Measurements from ENCODE around the gene ANAPC4.
A peak's percentile ranks its signal among the peaks of the same experiment; 100 is the strongest.

The ANAPC4 gene

DNA sequence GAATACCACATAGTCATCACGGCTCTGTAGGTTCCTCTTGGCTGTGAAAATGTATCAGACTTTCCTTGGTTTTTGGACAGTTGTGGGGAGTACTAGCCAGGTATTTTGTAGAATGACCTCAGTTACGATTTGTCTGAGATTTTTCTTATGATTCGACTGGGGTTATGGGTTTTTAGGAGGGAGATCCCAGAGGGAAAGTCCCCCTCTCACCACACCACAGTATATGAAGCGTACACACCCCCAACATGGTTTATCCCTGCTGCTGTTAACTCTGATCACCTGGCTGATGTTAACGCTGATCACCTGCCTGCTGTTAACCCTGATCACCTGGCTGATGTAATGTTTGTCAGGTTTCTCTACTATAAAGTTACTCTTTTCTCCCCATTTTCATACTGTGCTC, 72.6 kb downstream of the ANAPC4 start:
- H3K27ac ChIP-seq (ENCODE audit: low read depth, low read length), result peak overlapping the region; percentile 18
- no peak overlapping the region for H3K4me3 ChIP-seq (ENCODE audit: low read depth, low read length)
- no peak overlapping the region for H3K14ac ChIP-seq (ENCODE audit: low read length)
- peaks cover 14 to 16% of the 10 kb centered on the region in 2 experiments for H3K4me1 ChIP-seq (ENCODE audit: control insufficient read depth in 1 of 2, insufficient read depth in 2 of 2, low read length in 2 of 2)
- H2AK5ac ChIP-seq (ENCODE audit: low read length), result no peak overlapping the region
- no peaks in the 10 kb centered on the region for H3K36me3 ChIP-seq (ENCODE audit: control insufficient read depth in 1 of 2, insufficient read depth in 2 of 2, low read length in 2 of 2)
- H3K4ac ChIP-seq (ENCODE audit: low read depth, low read length), result no peak overlapping the region
- H4K8ac ChIP-seq (ENCODE audit: low read depth, low read length), result no peak overlapping the region
- no peak overlapping the region for H4K12ac ChIP-seq (ENCODE audit: low read depth, low read length)
- no CpG with 5 or more reads among the region's 5 CpGs for WGBS (ENCODE audit: extremely low coverage, insufficient coverage, insufficient read length)
- H2BK12ac ChIP-seq (ENCODE audit: low read length), result no peak overlapping the region
- DNase-seq, result peak in 1 of 2 donors; percentile 8
- H3K27me3 ChIP-seq (ENCODE audit: insufficient read depth, low read length), result no peaks in the 10 kb centered on the region
- H3K9ac ChIP-seq (ENCODE audit: low read length), result no peak overlapping the region
- no peak overlapping the region for H3K4me2 ChIP-seq (ENCODE audit: low read length)
- no peaks in the 10 kb centered on the region for H3K79me2 ChIP-seq (ENCODE audit: control insufficient read depth, insufficient read depth, low read length, poor library complexity)
- no peaks in the 10 kb centered on the region for H3K79me1 ChIP-seq (ENCODE audit: low read length)
- H2BK5ac ChIP-seq (ENCODE audit: low read depth, low read length, poor library complexity), result no peak overlapping the region
- H3K9me3 ChIP-seq (ENCODE audit: insufficient read depth, low read depth, low read length), result no peaks in the 10 kb centered on the region
- no peak overlapping the region for H2BK120ac ChIP-seq (ENCODE audit: insufficient read depth, low read length, poor library complexity)
- no peak overlapping the region for H2AFZ ChIP-seq (ENCODE audit: insufficient read depth, low read length, poor library complexity)
- no peak overlapping the region for H3K23ac ChIP-seq (ENCODE audit: low read length)
- H4K91ac ChIP-seq (ENCODE audit: low read depth, low read length), result peak overlapping the region; percentile 8
- no peak overlapping the region for H3K18ac ChIP-seq (ENCODE audit: low read length)

DNA sequence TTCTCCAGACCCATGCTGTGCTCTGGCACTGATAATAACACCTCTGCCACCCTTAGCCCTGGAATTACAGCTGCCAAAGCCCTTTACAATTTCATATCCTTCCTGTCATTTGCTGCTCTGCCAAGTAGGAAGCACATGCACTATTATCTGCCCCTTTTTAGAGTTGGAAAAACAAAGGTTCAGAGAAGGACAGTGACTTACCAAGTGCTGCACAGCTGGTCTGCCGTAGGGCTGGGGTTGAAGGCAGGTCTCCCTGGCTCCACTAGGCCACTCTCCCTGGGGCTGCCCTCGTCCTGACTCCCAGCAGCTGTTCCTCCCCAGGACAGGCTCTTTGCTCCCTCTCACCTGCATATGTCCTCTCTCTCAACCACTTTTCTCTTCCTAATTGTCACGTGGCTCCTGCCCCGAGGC, 73.4 kb downstream of the ANAPC4 start:
- H3K27me3 ChIP-seq (ENCODE audit: insufficient read depth, low read length), result no peaks in the 10 kb centered on the region

DNA sequence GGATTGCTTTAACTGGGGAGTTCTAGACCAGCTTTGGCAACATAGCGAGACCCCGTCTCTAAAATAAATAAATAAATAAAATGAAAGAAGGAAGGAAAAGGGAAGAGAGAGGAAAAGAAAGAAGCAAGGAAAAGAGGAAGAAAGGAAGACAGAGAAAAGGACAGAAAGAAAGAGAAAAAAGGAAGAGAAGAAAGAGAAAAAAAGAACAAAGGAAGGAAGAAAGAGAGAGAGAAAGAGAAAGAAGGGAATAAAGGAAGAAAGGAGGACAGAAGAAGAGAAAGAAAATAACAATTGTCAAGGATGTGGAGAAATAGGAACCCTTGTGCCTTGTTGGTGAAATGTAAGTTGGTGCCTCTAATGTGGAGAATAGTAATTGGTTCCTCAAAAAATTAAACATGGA, 74.6 kb downstream of the ANAPC4 start:
- H3K4me2 ChIP-seq (ENCODE audit: low read length), result no peak overlapping the region
- H3K4ac ChIP-seq (ENCODE audit: low read depth, low read length), result no peak overlapping the region
- no peak overlapping the region for H3K23ac ChIP-seq (ENCODE audit: low read length)
- no peak overlapping the region for H2BK5ac ChIP-seq (ENCODE audit: low read depth, low read length, poor library complexity)
- no peaks in the 10 kb centered on the region for H3K36me3 ChIP-seq (ENCODE audit: control insufficient read depth in 1 of 2, insufficient read depth in 2 of 2, low read length in 2 of 2)
- H3K4me1 ChIP-seq (ENCODE audit: control insufficient read depth in 1 of 2, insufficient read depth in 2 of 2, low read length in 2 of 2), result peaks cover 11 to 14% of the 10 kb centered on the region in 2 experiments
- H3K27me3 ChIP-seq (ENCODE audit: insufficient read depth, low read length), result no peaks in the 10 kb centered on the region
- H3K9me3 ChIP-seq (ENCODE audit: insufficient read depth, low read depth, low read length), result no peaks in the 10 kb centered on the region
- no peak overlapping the region for H2BK12ac ChIP-seq (ENCODE audit: low read length)
- no peaks in the 10 kb centered on the region for H3K79me1 ChIP-seq (ENCODE audit: low read length)
- H2AFZ ChIP-seq (ENCODE audit: insufficient read depth, low read length, poor library complexity), result no peak overlapping the region
- WGBS (ENCODE audit: extremely low coverage, insufficient coverage, insufficient read length), result no CpG with 5 or more reads among the region's 2 CpGs
- H4K12ac ChIP-seq (ENCODE audit: low read depth, low read length), result no peak overlapping the region
- H3K4me3 ChIP-seq (ENCODE audit: low read depth, low read length), result no peak overlapping the region
- no peak overlapping the region for H3K14ac ChIP-seq (ENCODE audit: low read length)
- no peaks in the 10 kb centered on the region for H3K79me2 ChIP-seq (ENCODE audit: control insufficient read depth, insufficient read depth, low read length, poor library complexity)
- H2BK120ac ChIP-seq (ENCODE audit: insufficient read depth, low read length, poor library complexity), result no peak overlapping the region
- no peak overlapping the region for H4K91ac ChIP-seq (ENCODE audit: low read depth, low read length)
- H2AK5ac ChIP-seq (ENCODE audit: low read length), result no peak overlapping the region
- H3K27ac ChIP-seq (ENCODE audit: low read depth, low read length), result no peak overlapping the region
- no peak overlapping the region for H4K8ac ChIP-seq (ENCODE audit: low read depth, low read length)
- no peak overlapping the region for H3K18ac ChIP-seq (ENCODE audit: low read length)
- H3K9ac ChIP-seq (ENCODE audit: low read length), result no peak overlapping the region
- no peak for DNase-seq

More for the DNA sequence above, 73.4 kb downstream of the ANAPC4 start:
- no peaks in the 10 kb centered on the region for H3K9me3 ChIP-seq (ENCODE audit: insufficient read depth, low read depth, low read length)
- H3K14ac ChIP-seq (ENCODE audit: low read length), result no peak overlapping the region
- no peaks in the 10 kb centered on the region for H3K36me3 ChIP-seq (ENCODE audit: control insufficient read depth in 1 of 2, insufficient read depth in 2 of 2, low read length in 2 of 2)
- no peak overlapping the region for H4K8ac ChIP-seq (ENCODE audit: low read depth, low read length)
- H2BK5ac ChIP-seq (ENCODE audit: low read depth, low read length, poor library complexity), result no peak overlapping the region
- no peak overlapping the region for H3K4ac ChIP-seq (ENCODE audit: low read depth, low read length)
- peak; percentile 16 to 46 for DNase-seq
- peak overlapping the region; percentile 13 for H3K18ac ChIP-seq (ENCODE audit: low read length)
- no peak overlapping the region for H4K91ac ChIP-seq (ENCODE audit: low read depth, low read length)
- no peak overlapping the region for H2BK120ac ChIP-seq (ENCODE audit: insufficient read depth, low read length, poor library complexity)
- no peak overlapping the region for H3K9ac ChIP-seq (ENCODE audit: low read length)
- H3K4me3 ChIP-seq (ENCODE audit: low read depth, low read length), result no peak overlapping the region
- H2BK12ac ChIP-seq (ENCODE audit: low read length), result peak overlapping the region; percentile 1
- peaks cover 14 to 16% of the 10 kb centered on the region in 2 experiments for H3K4me1 ChIP-seq (ENCODE audit: control insufficient read depth in 1 of 2, insufficient read depth in 2 of 2, low read length in 2 of 2)
- H2AFZ ChIP-seq (ENCODE audit: insufficient read depth, low read length, poor library complexity), result no peak overlapping the region
- no peak overlapping the region for H4K12ac ChIP-seq (ENCODE audit: low read depth, low read length)
- H3K79me1 ChIP-seq (ENCODE audit: low read length), result no peaks in the 10 kb centered on the region
- no peaks in the 10 kb centered on the region for H3K79me2 ChIP-seq (ENCODE audit: control insufficient read depth, insufficient read depth, low read length, poor library complexity)
- H3K27ac ChIP-seq (ENCODE audit: low read depth, low read length), result no peak overlapping the region
- H3K23ac ChIP-seq (ENCODE audit: low read length), result no peak overlapping the region
- H3K4me2 ChIP-seq (ENCODE audit: low read length), result no peak overlapping the region
- no CpG with 5 or more reads among the region's 4 CpGs for WGBS (ENCODE audit: extremely low coverage, insufficient coverage, insufficient read length)
- H2AK5ac ChIP-seq (ENCODE audit: low read length), result no peak overlapping the region

DNA sequence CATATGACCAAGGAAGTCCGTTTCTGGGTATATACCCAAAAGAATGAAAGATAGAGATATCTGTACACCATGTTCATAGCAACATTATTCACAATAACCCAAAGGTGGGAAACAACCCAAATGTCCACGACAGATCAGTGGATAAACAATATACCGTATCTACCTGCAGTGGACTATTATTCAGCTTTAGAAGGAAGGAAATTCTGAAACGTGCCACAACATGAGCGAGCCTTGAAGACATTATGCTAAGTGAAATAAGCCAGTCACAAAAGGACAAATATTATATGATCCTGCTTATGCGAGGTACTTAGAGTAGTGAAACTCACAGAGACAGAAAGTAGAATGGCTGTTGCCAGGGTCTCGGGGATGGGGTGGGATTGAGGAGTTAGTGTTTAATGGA, 75.0 kb downstream of the ANAPC4 start:
- H3K4ac ChIP-seq (ENCODE audit: low read depth, low read length), result no peak overlapping the region
- no peak overlapping the region for H2BK12ac ChIP-seq (ENCODE audit: low read length)
- H3K27me3 ChIP-seq (ENCODE audit: insufficient read depth, low read length), result no peaks in the 10 kb centered on the region
- peaks cover 10 to 14% of the 10 kb centered on the region in 2 experiments for H3K4me1 ChIP-seq (ENCODE audit: control insufficient read depth in 1 of 2, insufficient read depth in 2 of 2, low read length in 2 of 2)
- no peaks in the 10 kb centered on the region for H3K36me3 ChIP-seq (ENCODE audit: control insufficient read depth in 1 of 2, insufficient read depth in 2 of 2, low read length in 2 of 2)
- H3K79me1 ChIP-seq (ENCODE audit: low read length), result no peaks in the 10 kb centered on the region
- no peak overlapping the region for H3K27ac ChIP-seq (ENCODE audit: low read depth, low read length)
- H3K4me2 ChIP-seq (ENCODE audit: low read length), result no peak overlapping the region
- WGBS (ENCODE audit: extremely low coverage, insufficient coverage, insufficient read length), result no CpG with 5 or more reads among the region's 7 CpGs
- H2BK5ac ChIP-seq (ENCODE audit: low read depth, low read length, poor library complexity), result no peak overlapping the region
- no peak overlapping the region for H3K4me3 ChIP-seq (ENCODE audit: low read depth, low read length)
- H2AFZ ChIP-seq (ENCODE audit: insufficient read depth, low read length, poor library complexity), result no peak overlapping the region
- no peak overlapping the region for H2BK120ac ChIP-seq (ENCODE audit: insufficient read depth, low read length, poor library complexity)
- H3K9ac ChIP-seq (ENCODE audit: low read length), result no peak overlapping the region
- H4K8ac ChIP-seq (ENCODE audit: low read depth, low read length), result no peak overlapping the region
- H3K14ac ChIP-seq (ENCODE audit: low read length), result no peak overlapping the region
- H3K79me2 ChIP-seq (ENCODE audit: control insufficient read depth, insufficient read depth, low read length, poor library complexity), result no peaks in the 10 kb centered on the region
- H4K91ac ChIP-seq (ENCODE audit: low read depth, low read length), result no peak overlapping the region
- no peak overlapping the region for H2AK5ac ChIP-seq (ENCODE audit: low read length)
- no peaks in the 10 kb centered on the region for H3K9me3 ChIP-seq (ENCODE audit: insufficient read depth, low read depth, low read length)
- no peak for DNase-seq
- H3K18ac ChIP-seq (ENCODE audit: low read length), result no peak overlapping the region
- no peak overlapping the region for H4K12ac ChIP-seq (ENCODE audit: low read depth, low read length)
- no peak overlapping the region for H3K23ac ChIP-seq (ENCODE audit: low read length)
